Endothelial cell of umbilical vein (primary cell): ENCODE results near the gene CELSR2.

Experiments used
- EZH2 ChIP-seq: IDR thresholded peaks from 2 replicates; pipeline ENCODE4 v1.6.1; 2012; ENCODE audit warnings: borderline replicate concordance, low read depth, mild to moderate bottlenecking, moderate library complexity, low read length, inconsistent platforms; ENCODE audit not compliant: severe bottlenecking
- FOS ChIP-seq: IDR thresholded peaks from 2 replicates; pipeline ENCODE4 v1.6.1; 2011; ENCODE audit warnings: mild to moderate bottlenecking, low read length, moderate library complexity, borderline replicate concordance; ENCODE audit not compliant: insufficient read depth
- POLR2A ChIP-seq: IDR thresholded peaks from 2 replicates; pipeline ENCODE4 v1.6.1; 2012; ENCODE audit warnings: low read depth, mild to moderate bottlenecking, control low read depth, low read length
- POLR2AphosphoS5 ChIP-seq: IDR thresholded peaks from 2 replicates; pipeline ENCODE4 v1.6.1; 2012; ENCODE audit warnings: low read depth, mild to moderate bottlenecking, control low read depth, low read length, moderate library complexity; ENCODE audit not compliant: insufficient read depth
- TF ChIP-seq, protein P1 (sequence below), 2 donors: IDR thresholded peaks; 1 replicate in 1 of 2; 2 replicates in 1 of 2; pipeline ENCODE4 v1.5.1; 2011; ENCODE audit warnings: low read length in 2 of 2, mild to moderate bottlenecking in 2 of 2, moderate library complexity in 2 of 2, control low read depth in 1 of 2, inconsistent platforms in 1 of 2, low read depth in 1 of 2; ENCODE audit not compliant: insufficient read depth in 1 of 2; ENCODE audit errors: extremely low read depth in 1 of 2

DNA sequence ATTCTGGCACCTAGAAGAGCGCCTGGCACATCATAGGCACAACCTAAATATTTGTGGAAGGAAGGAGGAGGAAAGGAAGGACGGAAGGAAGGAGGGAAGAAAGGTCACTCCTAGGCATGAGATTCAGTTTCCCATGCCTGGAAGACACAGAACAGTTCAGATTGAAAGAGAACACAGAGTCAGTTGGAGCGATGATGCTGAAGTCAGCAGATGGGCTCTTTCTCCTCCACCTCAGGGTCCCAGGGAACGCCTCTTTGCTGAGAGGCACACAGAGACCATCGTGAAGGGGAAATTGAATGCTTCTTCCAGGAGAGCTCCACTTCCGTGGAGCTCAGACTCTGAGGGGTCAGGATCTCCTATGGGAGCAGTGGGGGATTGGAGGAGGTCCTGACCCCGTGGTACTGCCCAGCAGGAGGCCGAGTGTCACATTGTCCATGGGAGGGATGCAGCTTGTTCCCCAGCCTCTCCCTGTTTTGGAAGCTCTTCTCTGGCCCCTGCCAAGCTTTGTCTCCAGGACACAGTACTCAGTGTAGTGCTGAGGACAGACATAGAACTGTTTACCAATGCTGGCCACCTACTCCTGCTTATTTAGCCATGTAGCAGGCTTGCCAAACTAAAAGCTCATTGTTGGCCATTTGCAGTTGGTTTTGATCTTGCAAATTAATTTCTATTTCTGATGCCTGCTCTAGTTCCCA, 55.0 kb downstream of the CELSR2 start:
- TF ChIP-seq EZH2 (no peak), POLR2A (no peak), POLR2AphosphoS5 (no peak), FOS (no peak)
- TF ChIP-seq, protein P1, sequence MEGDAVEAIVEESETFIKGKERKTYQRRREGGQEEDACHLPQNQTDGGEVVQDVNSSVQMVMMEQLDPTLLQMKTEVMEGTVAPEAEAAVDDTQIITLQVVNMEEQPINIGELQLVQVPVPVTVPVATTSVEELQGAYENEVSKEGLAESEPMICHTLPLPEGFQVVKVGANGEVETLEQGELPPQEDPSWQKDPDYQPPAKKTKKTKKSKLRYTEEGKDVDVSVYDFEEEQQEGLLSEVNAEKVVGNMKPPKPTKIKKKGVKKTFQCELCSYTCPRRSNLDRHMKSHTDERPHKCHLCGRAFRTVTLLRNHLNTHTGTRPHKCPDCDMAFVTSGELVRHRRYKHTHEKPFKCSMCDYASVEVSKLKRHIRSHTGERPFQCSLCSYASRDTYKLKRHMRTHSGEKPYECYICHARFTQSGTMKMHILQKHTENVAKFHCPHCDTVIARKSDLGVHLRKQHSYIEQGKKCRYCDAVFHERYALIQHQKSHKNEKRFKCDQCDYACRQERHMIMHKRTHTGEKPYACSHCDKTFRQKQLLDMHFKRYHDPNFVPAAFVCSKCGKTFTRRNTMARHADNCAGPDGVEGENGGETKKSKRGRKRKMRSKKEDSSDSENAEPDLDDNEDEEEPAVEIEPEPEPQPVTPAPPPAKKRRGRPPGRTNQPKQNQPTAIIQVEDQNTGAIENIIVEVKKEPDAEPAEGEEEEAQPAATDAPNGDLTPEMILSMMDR (IDR thresholded peaks at IDR 0.05; ENCODE audit: extremely low read depth in 1 of 2, insufficient read depth in 1 of 2, low read depth in 1 of 2, low read length in 2 of 2), result no peak
